Measurements from ENCODE around the gene ISM1. TPM values are rescaled to one million over a fixed set of nuclear protein-coding genes. Genes with fewer than 3 reads are reported as not detected.
A peak's percentile ranks its signal among the peaks of the same experiment; 100 is the strongest.
"Not testable (repeated sequence)": the region's sequence is repeated elsewhere in the genome, so short reads cannot be mapped to it uniquely, and the experiment has no call there.

ISM1 gene
- polyA plus RNA-seq, 10 donors: 0.94 to 10.8 (median 2.7) TPM

- no peak for DNase-seq
Measured at GRCh38 chr20:13221313-13221672, 219 bp downstream of the ISM1 start.

- DNase-seq: peak in 2 of 3 donors; percentile 54 to 83
Measured at GRCh38 chr20:13221673-13222318, 722 bp downstream of the ISM1 start.

GRCh38 chr20:13222319-13222716 lies 1.2 kb downstream of the ISM1 start:
- peak in 1 of 3 donors; percentile 8 for DNase-seq

GRCh38 chr20:13223736-13224520 lies 2.9 kb downstream of the ISM1 start:
- DNase-seq: peak in 1 of 3 donors; percentile 35

GRCh38 chr20:13226367-13226766 lies 5.3 kb downstream of the ISM1 start:
- no peak for DNase-seq

- DNase-seq: no peak
Measured at GRCh38 chr20:13228771-13229170, 7.7 kb downstream of the ISM1 start.

GRCh38 chr20:13229538-13229937 lies 8.5 kb downstream of the ISM1 start:
- no peak for DNase-seq

- DNase-seq: peak in 2 of 3 donors; percentile 18 to 45
Measured at GRCh38 chr20:13231031-13231752, 10.1 kb downstream of the ISM1 start.

- no peak for DNase-seq
Measured at GRCh38 chr20:13232999-13233398, 11.9 kb downstream of the ISM1 start.

GRCh38 chr20:13234961-13235360 lies 13.9 kb downstream of the ISM1 start:
- DNase-seq: no peak

GRCh38 chr20:13236360-13236759 lies 15.3 kb downstream of the ISM1 start:
- DNase-seq: not testable (repeated sequence)

- no peak for DNase-seq
Measured at GRCh38 chr20:13236990-13237720, 16.1 kb downstream of the ISM1 start.

GRCh38 chr20:13238001-13238653 lies 17.1 kb downstream of the ISM1 start:
- no peak for DNase-seq

- DNase-seq: no peak
Measured at GRCh38 chr20:13243826-13244376, 22.8 kb downstream of the ISM1 start.

GRCh38 chr20:13245250-13245723 lies 24.2 kb downstream of the ISM1 start:
- no peak for DNase-seq

- DNase-seq: peak in 1 of 3 donors; percentile 73
Measured at GRCh38 chr20:13249118-13249797, 28.2 kb downstream of the ISM1 start.

GRCh38 chr20:13249798-13250170 lies 28.7 kb downstream of the ISM1 start:
- peak in 2 of 3 donors; percentile 44 to 78 for DNase-seq

GRCh38 chr20:13250251-13250650 lies 29.2 kb downstream of the ISM1 start:
- DNase-seq: no peak

- no peak for DNase-seq
Measured at GRCh38 chr20:13251106-13251903, 30.2 kb downstream of the ISM1 start.

All from muscle of back (tissue), 11 donors.